WTC11 (cell line): ENCODE data around the gene NDE1. TPM values are rescaled to one million over a fixed set of nuclear protein-coding genes. Genes with fewer than 3 reads are reported as not detected.

Experiments
- ATAC-seq: fragments of 200-7000 bp; cut with Tn5 transposase; 2 replicates; pipeline ENCODE4 v1.10.0; 2021; ENCODE audit warnings: mild to moderate bottlenecking, moderate library complexity
- CTCF ChIA-PET: fragments of 300-600 bp; sonication (Branson Sonifier 250); formaldehyde crosslinking; loops from one replicate; lab custom pipeline; 2021; ENCODE audit warnings: antibody characterized with exemption; lab: Charles Lee
- POLR2A ChIA-PET: fragments of 350-600 bp; sonication (Branson Sonifier 250); formaldehyde crosslinking; loops from one replicate; lab custom pipeline; 2021; ENCODE audit warnings: antibody characterized with exemption; lab: Charles Lee
- DNase-seq: peaks from one replicate; pipeline ENCODE4 v3.0.0; 2021; ENCODE audit warnings: low spot score
- H3K27ac Mint-ChIP-seq: 2 replicates; pipeline ENCODE4 v1.8.0; 2021; ENCODE audit warnings: mixed read lengths
- H3K27me3 Mint-ChIP-seq: 2 replicates; pipeline ENCODE4 v1.8.0; 2021; ENCODE audit warnings: low read depth, mild to moderate bottlenecking, moderate library complexity, mixed read lengths
- H3K36me3 Mint-ChIP-seq: 2 replicates; pipeline ENCODE4 v1.8.0; 2021; ENCODE audit warnings: mixed read lengths
- H3K4me1 Mint-ChIP-seq: 2 replicates; pipeline ENCODE4 v1.8.0; 2022; ENCODE audit warnings: mixed read lengths
- H3K4me3 Mint-ChIP-seq: 2 replicates; pipeline ENCODE4 v1.8.0; 2021; ENCODE audit warnings: mild to moderate bottlenecking, moderate library complexity, mixed read lengths
- H3K9me3 Mint-ChIP-seq: 2 replicates; pipeline ENCODE4 v1.8.0; 2021; ENCODE audit warnings: mixed read lengths
- ATF1 ChIP-seq: sonication (generic); formaldehyde crosslinking; IDR thresholded peaks from 2 replicates; pipeline ENCODE4 v1.8.1; 2023; ENCODE audit warnings: mild to moderate bottlenecking, moderate library complexity, missing genetic modification reagents
- ATF6 ChIP-seq: sonication (generic); formaldehyde crosslinking; IDR thresholded peaks from 2 replicates; pipeline ENCODE4 v1.8.1; 2023; ENCODE audit warnings: mild to moderate bottlenecking, missing genetic modification reagents
- CTCF ChIP-seq: fragments of 200-600 bp; IDR thresholded peaks from 2 replicates; pipeline ENCODE4 v1.8.0; 2022; ENCODE audit warnings: antibody characterized with exemption
- FOXP1 ChIP-seq: sonication (generic); formaldehyde crosslinking; IDR thresholded peaks from 2 replicates; pipeline ENCODE4 v1.8.0; 2022; ENCODE audit warnings: missing genetic modification reagents, mild to moderate bottlenecking, moderate library complexity, borderline replicate concordance
- GABPB1 ChIP-seq: sonication (generic); formaldehyde crosslinking; IDR thresholded peaks from 2 replicates; pipeline ENCODE4 v1.8.1; 2023; ENCODE audit warnings: mild to moderate bottlenecking, missing genetic modification reagents
- NR3C1 ChIP-seq: sonication (generic); formaldehyde crosslinking; conservative IDR thresholded peaks from 2 replicates; pipeline ENCODE4 v1.8.1; 2023; ENCODE audit warnings: low read depth, mild to moderate bottlenecking, missing genetic modification reagents
- OVOL2 ChIP-seq: fragments of 250-450 bp; sonication (Bioruptor Pico); IDR thresholded peaks from 2 replicates; pipeline ENCODE4 v1.9.0; 2021; ENCODE audit warnings: mild to moderate bottlenecking, borderline replicate concordance
- PREB ChIP-seq: sonication (generic); formaldehyde crosslinking; IDR thresholded peaks from 2 replicates; pipeline ENCODE4 v1.8.1; 2022; ENCODE audit warnings: mild to moderate bottlenecking, missing genetic modification reagents, moderate library complexity, borderline replicate concordance
- SMAD3 ChIP-seq: sonication (generic); formaldehyde crosslinking; IDR thresholded peaks from 2 replicates; pipeline ENCODE4 v1.8.0; 2022; ENCODE audit warnings: missing genetic modification reagents, mild to moderate bottlenecking, borderline replicate concordance
- SOX15 ChIP-seq: fragments of 250-450 bp; sonication (Bioruptor Pico); IDR thresholded peaks from 2 replicates; pipeline ENCODE4 v1.9.0; 2021; ENCODE audit warnings: mild to moderate bottlenecking
- TCF7 ChIP-seq: sonication (generic); formaldehyde crosslinking; IDR thresholded peaks from 2 replicates; pipeline ENCODE4 v1.8.0; 2022; ENCODE audit warnings: mild to moderate bottlenecking, low read depth, missing genetic modification reagents, moderate library complexity
- TEAD4 ChIP-seq: sonication (generic); formaldehyde crosslinking; IDR thresholded peaks from 2 replicates; pipeline ENCODE4 v1.8.0; 2022; ENCODE audit warnings: mild to moderate bottlenecking, missing genetic modification reagents
- ZMAT4 ChIP-seq: fragments of 250-450 bp; sonication (Bioruptor Pico); IDR thresholded peaks from 2 replicates; pipeline ENCODE4 v1.9.0; 2021; ENCODE audit warnings: mild to moderate bottlenecking
- ZNF121 ChIP-seq: sonication (generic); formaldehyde crosslinking; IDR thresholded peaks from 2 replicates; pipeline ENCODE4 v1.8.0; 2023; ENCODE audit warnings: missing genetic modification reagents
- ZNF263 ChIP-seq: sonication (generic); formaldehyde crosslinking; IDR thresholded peaks from 2 replicates; pipeline ENCODE4 v1.8.1; 2022; ENCODE audit warnings: low read depth, mild to moderate bottlenecking, moderate library complexity, missing genetic modification reagents
- ZNF396 ChIP-seq: fragments of 250-450 bp; sonication (Bioruptor Pico); IDR thresholded peaks from 2 replicates; pipeline ENCODE4 v1.8.0; 2021; ENCODE audit warnings: mild to moderate bottlenecking, moderate library complexity, borderline replicate concordance
- ZNF423 ChIP-seq: fragments of 250-450 bp; sonication (Bioruptor Pico); IDR thresholded peaks from 2 replicates; pipeline ENCODE4 v2.1.2; 2022; ENCODE audit warnings: mild to moderate bottlenecking, moderate library complexity
- ZNF512 ChIP-seq: sonication (generic); formaldehyde crosslinking; IDR thresholded peaks from 2 replicates; pipeline ENCODE4 v1.8.1; 2022; ENCODE audit warnings: missing genetic modification reagents, borderline replicate concordance
- total RNA-seq: library from RNA; stranded (reverse); gene quantifications from 3 replicates; pipeline ENCODE4 v1.2.3, GENCODE V29; 2021

NDE1 gene
- total RNA-seq, 1 experiment from 2014 or later = 39.4 TPM

GRCh38 chr16:15609286-15609649, 40.8 kb upstream of the NDE1 start:
- no peak for DNase-seq
- H3K36me3 Mint-ChIP-seq = peaks cover 65% of the 10 kb centered on the region
- ATAC-seq = no peak
- no peaks in the 10 kb centered on the region for H3K4me1 Mint-ChIP-seq
- no peaks in the 10 kb centered on the region for H3K27me3 Mint-ChIP-seq
- H3K27ac Mint-ChIP-seq = no peak overlapping the region
- H3K4me3 Mint-ChIP-seq = no peak overlapping the region
- TF ChIP-seq ZNF121 (CRISPR knock-in tag) (no peak), ATF6 (CRISPR knock-in tag) (no peak), NR3C1 (CRISPR knock-in tag) (no peak), SOX15 (CRISPR knock-in tag) (no peak), PREB (no peak), ZNF396 (CRISPR knock-in tag) (no peak), ZNF512 (CRISPR knock-in tag) (no peak), CTCF (no peak), ZNF423 (CRISPR knock-in tag) (no peak), ZMAT4 (CRISPR knock-in tag) (no peak), TCF7 (CRISPR knock-in tag) (no peak), GABPB1 (CRISPR knock-in tag) (no peak), SMAD3 (no peak), FOXP1 (CRISPR knock-in tag) (no peak), OVOL2 (CRISPR knock-in tag) (no peak), ZNF263 (CRISPR knock-in tag) (no peak)
- POLR2A ChIA-PET = no interaction called here
- CTCF ChIA-PET = no interaction called here
- no peaks in the 10 kb centered on the region for H3K9me3 Mint-ChIP-seq

GRCh38 chr16:15610369-15610871, 39.6 kb upstream of the NDE1 start:
- no peaks in the 10 kb centered on the region for H3K9me3 Mint-ChIP-seq
- DNase-seq = no peak
- no peaks in the 10 kb centered on the region for H3K4me1 Mint-ChIP-seq
- TF ChIP-seq ATF1 (CRISPR knock-in tag) (no peak), TEAD4 (no peak), ZNF512 (CRISPR knock-in tag) (no peak), GABPB1 (CRISPR knock-in tag) (peak; percentile 36; the same call in 1 of the 2 replicates)
- peaks cover 60% of the 10 kb centered on the region for H3K36me3 Mint-ChIP-seq
- ChIA-PET POLR2A (no interaction called here), CTCF (no interaction called here)
- H3K27me3 Mint-ChIP-seq = no peaks in the 10 kb centered on the region
- no peak for ATAC-seq
- H3K27ac Mint-ChIP-seq = no peak overlapping the region
- no peak overlapping the region for H3K4me3 Mint-ChIP-seq
